Mesothelial cell of epicardium (in vitro differentiated cells): ENCODE measurements around the gene NPAT. TPM values are rescaled to one million over a fixed set of nuclear protein-coding genes. Genes with fewer than 3 reads are reported as not detected.

Experiments
- DNase-seq, 2 experiments: peaks; one replicate each; pipeline ENCODE4 v3.0.0; 2021; ENCODE audit warnings: low spot score in 2 of 2; ENCODE audit not compliant: unreplicated experiment in 2 of 2
- H3K27ac Mint-ChIP-seq: 2 replicates; pipeline ENCODE4 v1.8.0; 2021; ENCODE audit warnings: mixed read lengths
- H3K27me3 Mint-ChIP-seq: 2 replicates; pipeline ENCODE4 v1.8.0; 2021; ENCODE audit warnings: low read depth, mixed read lengths
- H3K36me3 Mint-ChIP-seq: 2 replicates; pipeline ENCODE4 v1.8.0; 2021; ENCODE audit warnings: mixed read lengths
- H3K4me1 Mint-ChIP-seq: 2 replicates; pipeline ENCODE4 v1.8.0; 2021; ENCODE audit warnings: mixed read lengths
- H3K4me3 Mint-ChIP-seq: 2 replicates; pipeline ENCODE4 v1.8.0; 2021; ENCODE audit warnings: mild to moderate bottlenecking, moderate library complexity, mixed read lengths
- H3K9me3 Mint-ChIP-seq: 2 replicates; pipeline ENCODE4 v1.8.0; 2021; ENCODE audit warnings: mixed read lengths
- total RNA-seq: library from RNA; stranded (reverse); gene quantifications from 3 replicates; pipeline ENCODE4 v1.2.1, GENCODE V29; 2021
- TF ChIP-seq, protein P1 (sequence below): fragments of 200-600 bp; sonication (generic); IDR thresholded peaks from one replicate; pipeline ENCODE4 v1.5.0; 2021; ENCODE audit warnings: antibody characterized with exemption; ENCODE audit not compliant: unreplicated experiment

The NPAT gene
- total RNA-seq, 1 donor from 2014 or later, result 18.8 TPM

DNA sequence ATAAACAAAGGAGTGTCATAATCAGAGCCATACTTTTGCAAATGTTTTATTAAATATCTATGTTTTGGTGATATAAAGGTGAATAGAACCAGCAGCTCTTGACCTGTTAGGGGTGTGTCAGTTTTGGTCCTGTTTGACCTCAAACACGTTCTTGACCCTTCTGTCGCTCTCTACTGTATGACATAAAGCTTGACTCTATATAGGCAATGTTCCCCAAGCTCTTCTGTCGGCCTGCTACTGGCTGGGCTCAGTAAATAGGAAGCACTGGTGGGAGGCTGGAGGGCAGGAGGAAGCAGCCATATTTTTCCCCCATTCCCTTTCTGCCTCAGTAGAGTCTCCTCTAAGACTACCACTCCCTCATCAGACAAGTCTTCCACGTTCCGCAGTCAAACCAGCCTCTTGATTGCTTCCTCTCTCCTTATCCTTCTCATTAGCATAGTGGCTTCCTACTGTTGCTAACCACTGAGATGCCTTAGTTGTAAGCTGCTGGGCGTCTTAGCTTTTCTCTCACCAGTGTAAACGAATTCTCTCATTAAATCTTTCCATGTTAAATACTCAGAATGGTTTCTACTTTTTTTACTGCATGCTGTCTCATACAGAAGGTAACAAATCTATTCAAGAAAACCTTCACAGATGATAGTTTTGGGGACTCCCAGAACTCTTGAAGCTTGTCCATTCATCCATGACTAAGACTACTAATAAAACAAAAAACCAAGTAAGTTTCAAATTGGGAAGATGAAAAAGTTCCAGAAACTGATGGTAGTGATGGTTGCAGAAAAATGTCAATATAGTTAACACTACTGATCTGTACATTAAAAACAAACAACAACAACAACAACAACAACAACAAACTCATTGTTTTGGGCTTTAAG lies 3.3 kb downstream of the NPAT start:
- Mint-ChIP-seq H3K36me3 (peaks cover 3% of the 10 kb centered on the region), H3K27ac (no peak overlapping the region), H3K27me3 (no peaks in the 10 kb centered on the region), H3K4me1 (peaks cover 26% of the 10 kb centered on the region), H3K9me3 (no peaks in the 10 kb centered on the region), H3K4me3 (no peak overlapping the region)
- no peak for DNase-seq
- TF ChIP-seq, protein P1, sequence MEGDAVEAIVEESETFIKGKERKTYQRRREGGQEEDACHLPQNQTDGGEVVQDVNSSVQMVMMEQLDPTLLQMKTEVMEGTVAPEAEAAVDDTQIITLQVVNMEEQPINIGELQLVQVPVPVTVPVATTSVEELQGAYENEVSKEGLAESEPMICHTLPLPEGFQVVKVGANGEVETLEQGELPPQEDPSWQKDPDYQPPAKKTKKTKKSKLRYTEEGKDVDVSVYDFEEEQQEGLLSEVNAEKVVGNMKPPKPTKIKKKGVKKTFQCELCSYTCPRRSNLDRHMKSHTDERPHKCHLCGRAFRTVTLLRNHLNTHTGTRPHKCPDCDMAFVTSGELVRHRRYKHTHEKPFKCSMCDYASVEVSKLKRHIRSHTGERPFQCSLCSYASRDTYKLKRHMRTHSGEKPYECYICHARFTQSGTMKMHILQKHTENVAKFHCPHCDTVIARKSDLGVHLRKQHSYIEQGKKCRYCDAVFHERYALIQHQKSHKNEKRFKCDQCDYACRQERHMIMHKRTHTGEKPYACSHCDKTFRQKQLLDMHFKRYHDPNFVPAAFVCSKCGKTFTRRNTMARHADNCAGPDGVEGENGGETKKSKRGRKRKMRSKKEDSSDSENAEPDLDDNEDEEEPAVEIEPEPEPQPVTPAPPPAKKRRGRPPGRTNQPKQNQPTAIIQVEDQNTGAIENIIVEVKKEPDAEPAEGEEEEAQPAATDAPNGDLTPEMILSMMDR, result no peak

DNA sequence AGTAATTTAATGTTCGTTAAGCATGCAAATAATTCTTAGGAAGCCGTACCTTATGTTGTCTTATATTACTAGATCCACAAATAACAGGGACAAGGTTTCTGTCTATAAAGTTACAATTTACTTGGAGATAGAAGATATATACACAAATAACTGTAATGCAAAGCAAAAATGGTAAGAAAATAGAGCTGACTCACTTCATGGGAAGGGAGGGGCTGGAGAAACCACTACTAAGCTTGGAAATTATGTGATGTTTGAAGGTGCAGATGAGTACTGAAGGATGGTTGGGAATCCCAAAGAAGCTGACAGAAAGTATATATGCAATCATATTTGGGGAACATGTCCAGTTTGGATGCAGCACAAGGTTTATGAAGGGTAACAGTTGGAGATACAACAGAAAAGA lies 4.0 kb downstream of the NPAT start:
- TF ChIP-seq, protein P1, result no peak
- no peak overlapping the region for H3K27ac Mint-ChIP-seq

DNA sequence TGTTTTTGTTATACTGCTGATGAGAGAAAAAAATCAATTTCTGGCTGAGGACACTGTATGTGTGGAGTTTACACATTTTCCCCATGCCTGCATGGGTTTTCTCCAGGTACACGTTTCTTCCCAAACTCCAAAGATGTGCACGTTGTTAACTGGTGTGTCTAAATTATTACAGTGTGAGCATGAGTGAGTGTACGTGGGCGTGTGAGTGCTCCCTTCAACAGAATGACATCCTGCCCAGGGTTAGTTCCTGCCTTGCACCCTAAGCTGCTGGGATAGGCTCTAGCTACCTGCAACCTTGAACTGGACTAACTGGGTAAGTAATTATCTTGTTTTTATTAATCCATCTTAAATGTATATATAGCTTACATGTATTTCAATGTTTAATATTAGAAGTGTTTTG lies 5.5 kb downstream of the NPAT start:
- Mint-ChIP-seq H3K27ac (no peak overlapping the region), H3K4me3 (no peak overlapping the region), H3K36me3 (peaks cover 16% of the 10 kb centered on the region), H3K9me3 (no peaks in the 10 kb centered on the region), H3K4me1 (peaks cover 24% of the 10 kb centered on the region), H3K27me3 (no peaks in the 10 kb centered on the region)
- TF ChIP-seq, protein P1, result no peak
- no peak for DNase-seq

More for the DNA sequence above, 4.0 kb downstream of the NPAT start:
- Mint-ChIP-seq H3K36me3 (peaks cover 7% of the 10 kb centered on the region), H3K27me3 (no peaks in the 10 kb centered on the region), H3K4me1 (peaks cover 26% of the 10 kb centered on the region), H3K4me3 (no peak overlapping the region), H3K9me3 (no peaks in the 10 kb centered on the region)
- no peak for DNase-seq

DNA sequence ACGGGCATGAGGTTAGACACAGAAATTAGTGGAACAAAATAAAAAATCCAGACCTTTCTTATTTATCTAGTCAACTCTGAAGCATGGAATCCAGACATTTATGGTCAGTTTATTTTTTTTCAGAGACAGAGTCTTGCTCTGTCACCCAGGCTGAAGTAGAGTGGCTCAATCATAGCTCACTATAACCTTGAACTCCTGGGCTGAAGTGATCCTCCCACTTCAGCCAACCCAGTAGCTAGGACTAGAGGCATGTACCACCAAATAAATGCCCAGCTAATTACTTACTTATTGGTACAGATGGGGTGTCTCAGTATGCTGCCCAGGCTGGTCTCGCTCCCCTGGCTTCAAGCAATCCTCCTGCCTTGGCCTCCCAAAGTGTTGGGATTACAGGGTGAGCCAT lies 8.7 kb downstream of the NPAT start:
- TF ChIP-seq, protein P1, result no peak
- H3K27me3 Mint-ChIP-seq, result no peaks in the 10 kb centered on the region
- H3K9me3 Mint-ChIP-seq, result peaks cover 7% of the 10 kb centered on the region
- DNase-seq, result no peak
- H3K4me1 Mint-ChIP-seq, result peaks cover 3% of the 10 kb centered on the region
- H3K27ac Mint-ChIP-seq, result no peak overlapping the region
- no peak overlapping the region for H3K4me3 Mint-ChIP-seq
- H3K36me3 Mint-ChIP-seq, result peaks cover 36% of the 10 kb centered on the region

DNA sequence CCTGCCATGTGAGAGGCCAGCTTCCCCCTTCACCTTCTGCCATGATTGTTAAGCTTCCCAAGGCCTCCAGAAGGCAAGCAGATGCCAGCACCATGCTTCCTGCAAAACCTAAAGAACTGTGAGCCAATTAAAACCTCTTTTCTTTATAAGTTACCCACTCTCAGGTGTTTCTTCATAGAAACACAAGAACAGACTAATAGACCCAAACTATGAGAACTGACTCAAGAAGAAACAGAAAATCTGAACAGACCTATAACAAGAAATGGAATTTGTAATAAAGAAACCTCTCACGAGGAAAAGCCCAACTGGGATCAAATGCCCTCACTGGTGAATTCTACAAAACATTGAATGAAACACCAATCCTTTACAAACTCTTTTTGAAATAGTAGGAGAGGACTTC lies 12.0 kb downstream of the NPAT start:
- Mint-ChIP-seq H3K27ac (no peak overlapping the region), H3K36me3 (peaks cover 59% of the 10 kb centered on the region), H3K4me3 (no peak overlapping the region), H3K4me1 (no peaks in the 10 kb centered on the region), H3K9me3 (peaks cover 13% of the 10 kb centered on the region), H3K27me3 (no peaks in the 10 kb centered on the region)
- DNase-seq, result no peak
- TF ChIP-seq, protein P1, result no peak
